ENCODE results near the gene PDE6A.

The PDE6A gene

DNA sequence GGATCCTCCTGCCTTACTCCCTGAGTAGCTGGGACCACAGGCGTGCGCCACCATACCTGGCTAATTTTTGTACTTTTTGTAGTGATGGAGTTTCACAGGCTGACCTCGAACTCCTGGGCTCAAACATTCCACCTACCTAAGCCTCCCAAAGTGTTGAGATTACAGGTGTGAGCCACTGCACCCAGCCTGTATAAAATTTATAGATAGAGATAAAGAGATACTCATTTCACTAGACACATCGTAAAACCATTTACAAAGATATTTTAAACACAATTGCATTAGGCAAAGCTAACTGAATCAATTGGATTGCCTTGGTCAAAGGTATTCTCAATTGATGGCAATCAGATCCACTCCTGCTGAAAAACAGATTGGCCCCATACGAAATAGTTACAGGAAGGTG is 52.0 kb downstream of the PDE6A start:
- no peak overlapping the region for H3K27ac ChIP-seq
- CTCF ChIA-PET: interaction anchor here (1.0 to 1.1 kb wide), 2 partner anchors 10 to 256 kb away, joined by 4 to 5 read pairs; no protein-coding TSS in a partner anchor

GRCh38 chr5:149888280-149888679 is 56.3 kb downstream of the PDE6A start:
- CTCF ChIA-PET: interaction anchor here (0.6 kb wide), 1 partner anchor 80 kb away, joined by 6 read pairs; no protein-coding TSS in a partner anchor
- POLR2A ChIA-PET (ENCODE audit: low non-redundant PET): no interaction called here
- no peak for DNase-seq (ENCODE audit: low spot score)
- TF ChIP-seq, protein P1, sequence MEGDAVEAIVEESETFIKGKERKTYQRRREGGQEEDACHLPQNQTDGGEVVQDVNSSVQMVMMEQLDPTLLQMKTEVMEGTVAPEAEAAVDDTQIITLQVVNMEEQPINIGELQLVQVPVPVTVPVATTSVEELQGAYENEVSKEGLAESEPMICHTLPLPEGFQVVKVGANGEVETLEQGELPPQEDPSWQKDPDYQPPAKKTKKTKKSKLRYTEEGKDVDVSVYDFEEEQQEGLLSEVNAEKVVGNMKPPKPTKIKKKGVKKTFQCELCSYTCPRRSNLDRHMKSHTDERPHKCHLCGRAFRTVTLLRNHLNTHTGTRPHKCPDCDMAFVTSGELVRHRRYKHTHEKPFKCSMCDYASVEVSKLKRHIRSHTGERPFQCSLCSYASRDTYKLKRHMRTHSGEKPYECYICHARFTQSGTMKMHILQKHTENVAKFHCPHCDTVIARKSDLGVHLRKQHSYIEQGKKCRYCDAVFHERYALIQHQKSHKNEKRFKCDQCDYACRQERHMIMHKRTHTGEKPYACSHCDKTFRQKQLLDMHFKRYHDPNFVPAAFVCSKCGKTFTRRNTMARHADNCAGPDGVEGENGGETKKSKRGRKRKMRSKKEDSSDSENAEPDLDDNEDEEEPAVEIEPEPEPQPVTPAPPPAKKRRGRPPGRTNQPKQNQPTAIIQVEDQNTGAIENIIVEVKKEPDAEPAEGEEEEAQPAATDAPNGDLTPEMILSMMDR (conservative IDR thresholded peaks at IDR 0.05; ENCODE audit: low read depth): no peak
- no peak overlapping the region for H3K27ac ChIP-seq

More for the DNA sequence above, 52.0 kb downstream of the PDE6A start:
- POLR2A ChIA-PET (ENCODE audit: low non-redundant PET): no interaction called here
- TF ChIP-seq, protein P1 (conservative IDR thresholded peaks at IDR 0.05; ENCODE audit: low read depth): no peak
- no peak for DNase-seq (ENCODE audit: low spot score)

DNA sequence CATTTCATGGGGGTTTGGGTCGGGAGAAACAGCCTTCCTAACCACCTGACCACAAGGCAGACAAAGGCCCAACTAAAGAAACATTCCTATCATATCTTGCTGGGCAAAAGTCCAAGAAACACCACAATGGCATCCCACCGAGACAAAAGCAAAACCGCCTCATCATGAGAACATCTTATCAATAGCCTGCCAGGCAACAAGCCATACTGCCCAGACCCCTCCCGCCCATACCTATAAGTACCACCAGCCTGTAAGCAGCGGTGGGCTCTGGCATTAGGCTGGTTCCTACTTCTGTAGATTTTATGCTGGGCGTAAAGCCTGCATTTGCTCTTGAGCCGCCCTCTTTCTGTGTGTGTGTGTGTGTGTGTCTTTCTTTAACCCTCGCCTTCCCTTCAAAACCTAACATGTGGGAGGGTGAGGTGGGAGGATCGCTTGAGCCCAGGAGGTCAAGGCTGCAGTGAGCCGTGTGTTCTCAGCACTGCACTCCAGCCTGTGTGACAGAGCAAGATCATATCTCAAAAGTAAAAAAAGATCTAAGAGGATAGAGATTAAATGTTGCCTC is 56.9 kb downstream of the PDE6A start:
- no peak for DNase-seq (ENCODE audit: low spot score)
- CTCF ChIA-PET: interaction anchor here (0.7 kb wide), 1 partner anchor 89 kb away, joined by 3 read pairs; no protein-coding TSS in a partner anchor
- POLR2A ChIA-PET (ENCODE audit: low non-redundant PET): no interaction called here
- TF ChIP-seq, protein P1 (conservative IDR thresholded peaks at IDR 0.05; ENCODE audit: low read depth): no peak
- H3K27ac ChIP-seq: peak overlapping the region; percentile 19; the same call in 1 of the 2 replicates

- no peak for DNase-seq (ENCODE audit: low spot score)
- CTCF ChIA-PET: interaction anchor here (0.6 to 0.7 kb wide), 2 partner anchors 89 to 491 kb away, joined by 3 read pairs; no protein-coding TSS in a partner anchor
- POLR2A ChIA-PET (ENCODE audit: low non-redundant PET): no interaction called here
- TF ChIP-seq, protein P1 (conservative IDR thresholded peaks at IDR 0.05; ENCODE audit: low read depth): no peak
- H3K27ac ChIP-seq: no peak overlapping the region
Observed at GRCh38 chr5:149886692-149887470, 57.7 kb downstream of the PDE6A start.

DNA sequence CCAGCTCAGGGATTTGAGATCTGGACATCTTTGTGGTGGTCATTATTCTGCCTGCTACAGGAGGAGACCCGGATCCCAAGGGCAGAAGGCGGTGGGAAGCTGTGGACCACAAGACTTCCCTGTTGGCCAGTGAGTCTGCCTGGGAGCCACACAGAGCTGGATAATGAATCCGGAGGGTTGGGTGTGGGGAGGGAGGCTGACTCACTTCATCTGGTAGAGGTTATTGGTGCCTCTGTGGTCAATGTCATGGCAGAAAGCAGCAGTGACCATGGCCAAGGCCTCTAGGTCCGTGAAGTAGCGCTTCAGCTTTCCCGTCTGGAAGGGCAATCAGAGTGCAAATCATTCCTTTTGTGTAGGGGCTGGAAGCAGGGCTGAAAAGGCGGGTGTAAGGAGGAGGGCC is 58.5 kb downstream of the PDE6A start:
- no peak overlapping the region for H3K27ac ChIP-seq
- TF ChIP-seq, protein P1 (conservative IDR thresholded peaks at IDR 0.05; ENCODE audit: low read depth): no peak
- CTCF ChIA-PET: no interaction called here
- no peak for DNase-seq (ENCODE audit: low spot score)
- POLR2A ChIA-PET (ENCODE audit: low non-redundant PET): interaction anchor here (0.5 kb wide), 1 partner anchor 12 kb away, joined by 3 read pairs; no protein-coding TSS in a partner anchor

- no peak for DNase-seq (ENCODE audit: low spot score)
- CTCF ChIA-PET: interaction anchor here (0.9 kb wide), 1 partner anchor 57 kb away, joined by 6 read pairs; no protein-coding TSS in a partner anchor
- POLR2A ChIA-PET (ENCODE audit: low non-redundant PET): interaction anchor here (0.5 kb wide), 1 partner anchor 11 kb away, joined by 3 read pairs; no protein-coding TSS in a partner anchor
- TF ChIP-seq, protein P1 (conservative IDR thresholded peaks at IDR 0.05; ENCODE audit: low read depth): no peak
- H3K27ac ChIP-seq: no peak overlapping the region
Observed at GRCh38 chr5:149885513-149885912, 59.1 kb downstream of the PDE6A start.

Data from RWPE1 (cell line).